ENCODE data around the gene MEI1.

- TF ChIP-seq, protein P1, sequence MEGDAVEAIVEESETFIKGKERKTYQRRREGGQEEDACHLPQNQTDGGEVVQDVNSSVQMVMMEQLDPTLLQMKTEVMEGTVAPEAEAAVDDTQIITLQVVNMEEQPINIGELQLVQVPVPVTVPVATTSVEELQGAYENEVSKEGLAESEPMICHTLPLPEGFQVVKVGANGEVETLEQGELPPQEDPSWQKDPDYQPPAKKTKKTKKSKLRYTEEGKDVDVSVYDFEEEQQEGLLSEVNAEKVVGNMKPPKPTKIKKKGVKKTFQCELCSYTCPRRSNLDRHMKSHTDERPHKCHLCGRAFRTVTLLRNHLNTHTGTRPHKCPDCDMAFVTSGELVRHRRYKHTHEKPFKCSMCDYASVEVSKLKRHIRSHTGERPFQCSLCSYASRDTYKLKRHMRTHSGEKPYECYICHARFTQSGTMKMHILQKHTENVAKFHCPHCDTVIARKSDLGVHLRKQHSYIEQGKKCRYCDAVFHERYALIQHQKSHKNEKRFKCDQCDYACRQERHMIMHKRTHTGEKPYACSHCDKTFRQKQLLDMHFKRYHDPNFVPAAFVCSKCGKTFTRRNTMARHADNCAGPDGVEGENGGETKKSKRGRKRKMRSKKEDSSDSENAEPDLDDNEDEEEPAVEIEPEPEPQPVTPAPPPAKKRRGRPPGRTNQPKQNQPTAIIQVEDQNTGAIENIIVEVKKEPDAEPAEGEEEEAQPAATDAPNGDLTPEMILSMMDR (IDR thresholded peaks at IDR 0.05), result no peak
- TF ChIP-seq POLR2A (IDR thresholded peaks at IDR 0.05; ENCODE audit: low read depth), result no peak
These were observed 134.2 kb downstream of the MEI1 start for GRCh38 chr22:41833369-41834004.

Measured in esophagus muscularis mucosa (tissue), 3 donors.